Activated CD4-positive, alpha-beta T cell treated with anti-CD3 and anti-CD28 coated beads, Interleukin-2, amount 50 U/mL, for 48 hours (primary cell): Measurements from ENCODE around the gene OSM.
"Not testable (repeated sequence)": the region's sequence is repeated elsewhere in the genome, so short reads cannot be mapped to it uniquely, and the experiment has no call there.

Source experiments
- DNase-seq, 2 experiments: peaks; one replicate each; pipeline ENCODE4 v3.0.0-alpha.2; 2020

The OSM gene

DNA sequence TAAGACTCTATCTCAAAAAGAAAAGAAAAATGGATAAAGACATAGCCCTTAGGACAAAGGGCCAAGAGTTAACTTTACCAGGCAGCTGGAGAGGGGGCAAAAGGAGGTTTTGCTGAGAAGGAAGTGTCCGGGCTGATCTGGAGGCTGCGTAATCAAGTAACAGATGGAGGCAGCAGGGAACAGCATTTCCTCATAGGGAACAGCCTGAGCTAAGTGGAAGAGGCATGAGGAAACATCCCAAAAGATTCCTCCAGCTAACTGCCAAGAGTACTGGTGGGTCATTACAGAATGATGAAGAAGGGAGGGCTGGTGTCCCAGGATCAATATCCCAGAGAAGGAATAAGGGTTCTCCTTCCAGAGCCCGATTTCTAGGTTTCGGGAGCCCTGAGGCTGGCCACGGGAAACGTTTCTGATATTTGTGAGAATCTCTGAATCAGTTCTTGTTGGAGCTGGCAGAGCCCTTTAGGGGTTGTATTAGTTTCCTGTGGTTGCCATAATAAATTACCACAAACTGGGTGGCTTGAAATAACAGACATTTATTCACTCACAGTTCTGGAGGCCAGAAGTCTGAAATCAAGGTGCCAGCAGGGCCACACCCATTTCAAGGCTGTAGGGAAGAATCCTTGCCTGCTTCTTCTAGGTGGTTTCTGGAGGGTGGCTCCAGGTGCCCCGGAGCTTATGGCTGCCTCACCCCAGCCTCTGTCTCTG, 41.3 kb downstream of the OSM start:
- no peak for DNase-seq

DNA sequence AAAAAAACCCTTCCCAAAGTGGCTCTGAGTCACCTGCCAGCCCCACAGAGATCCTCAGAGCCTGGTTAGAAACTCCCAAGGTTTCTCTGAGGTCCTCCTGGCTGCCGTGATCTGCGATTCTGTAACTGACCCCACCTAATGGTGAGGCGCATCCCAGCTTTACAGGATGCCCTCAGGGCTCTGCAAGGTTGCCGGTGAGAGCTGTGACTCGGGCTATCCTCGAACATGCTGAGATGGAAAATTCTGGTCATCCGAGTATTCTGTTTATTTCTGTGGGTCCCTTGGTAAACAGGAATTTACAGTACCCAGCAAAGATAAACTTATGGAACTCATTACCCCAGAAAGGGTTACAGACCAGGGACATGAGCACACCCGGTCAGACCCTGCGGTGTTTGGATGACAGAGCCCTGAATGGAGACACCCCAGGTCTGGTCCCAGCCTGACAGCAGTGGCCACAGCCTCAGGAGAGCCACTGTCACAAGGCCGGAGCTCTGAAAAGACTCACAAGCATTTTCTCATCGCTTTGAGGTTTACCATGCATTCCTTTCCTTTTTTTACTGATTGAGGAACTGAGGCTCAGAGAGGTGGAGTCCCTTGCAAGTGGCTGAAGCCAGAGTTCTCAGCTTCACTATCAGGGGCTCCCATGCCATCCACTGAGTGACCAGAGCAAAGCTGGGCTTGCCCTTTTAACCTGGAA, 42.3 kb downstream of the OSM start:
- no peak for DNase-seq

DNA sequence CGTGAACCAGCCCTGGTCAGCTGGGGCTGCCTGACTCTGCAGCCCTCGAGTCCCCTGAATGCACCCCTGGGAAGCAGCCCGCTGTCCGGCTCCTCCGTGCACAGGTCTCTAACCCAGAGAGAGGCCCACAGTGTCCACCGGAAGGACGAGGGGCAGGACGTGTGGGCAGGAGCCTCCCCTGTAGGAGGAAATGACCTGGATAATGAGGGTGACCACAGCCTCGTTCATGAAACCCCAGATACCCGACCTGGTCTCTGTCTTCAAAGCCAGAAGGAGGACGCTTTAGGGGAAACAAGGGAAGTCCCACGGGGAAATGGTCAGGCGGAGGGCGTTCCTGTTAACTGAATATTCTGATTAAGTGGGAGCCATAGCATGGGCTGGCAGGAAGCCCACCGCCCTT, 43.3 kb downstream of the OSM start:
- no peak for DNase-seq

DNA sequence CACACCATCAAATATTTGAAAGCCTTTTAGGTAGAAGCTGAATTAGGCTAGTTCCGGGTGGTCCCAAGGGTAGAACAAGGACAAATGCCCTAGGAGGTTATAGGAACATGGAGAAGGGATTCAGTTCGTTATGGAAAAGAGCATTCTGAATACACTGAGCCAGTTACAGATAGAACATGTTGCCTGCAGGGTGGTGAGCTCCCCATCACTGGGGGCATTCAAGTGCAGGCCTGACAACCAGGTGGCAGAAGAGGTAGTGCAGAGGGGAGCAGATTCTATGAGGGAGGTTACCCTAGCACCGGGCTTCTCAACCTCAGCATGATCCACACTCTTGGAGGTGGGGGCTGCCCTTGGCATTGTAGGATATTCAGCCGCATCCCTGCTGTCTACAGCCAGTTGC, 44.3 kb downstream of the OSM start:
- no peak for DNase-seq

DNA sequence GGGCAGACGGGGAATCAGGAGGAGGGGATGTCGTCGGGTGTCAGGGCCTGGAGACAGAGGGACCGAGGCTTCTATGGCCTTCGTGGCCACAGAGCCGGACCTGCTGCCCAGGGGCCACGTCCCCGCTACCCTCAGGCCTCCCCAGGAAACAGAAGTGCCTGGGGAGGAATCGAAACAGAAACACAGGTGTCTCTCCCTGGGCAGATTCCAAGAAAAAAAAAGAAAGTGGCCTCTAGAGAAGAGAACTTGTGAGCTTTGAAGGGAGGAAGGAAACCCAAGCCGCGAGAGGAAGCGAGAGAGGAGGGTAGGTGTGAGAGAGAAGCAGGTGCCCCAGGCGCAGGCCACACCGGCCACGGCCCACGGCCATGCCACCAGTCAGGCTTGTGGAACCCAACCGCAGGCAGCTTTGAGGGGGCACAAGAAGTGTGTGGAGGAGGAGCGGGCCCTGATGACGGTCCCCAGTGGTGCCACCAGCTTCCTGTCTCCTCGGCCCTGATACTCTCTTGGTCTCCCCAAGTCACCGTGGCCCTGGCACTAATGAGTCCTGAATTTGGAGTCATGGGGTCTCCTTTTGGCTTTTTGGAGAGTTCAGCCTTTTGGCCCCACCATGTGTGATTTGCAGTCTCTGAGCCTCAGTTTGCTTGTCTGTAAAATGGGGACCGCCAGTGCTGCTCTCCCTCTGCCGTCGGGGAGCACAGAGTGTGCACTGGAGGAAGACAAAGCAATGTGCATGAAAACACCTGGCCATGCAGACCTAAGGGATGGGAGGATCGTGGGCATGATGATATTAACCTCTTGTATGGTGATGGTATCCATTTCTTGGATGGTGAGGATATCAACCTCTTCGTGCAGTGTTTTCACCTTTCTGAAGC, 45.3 kb downstream of the OSM start:
- DNase-seq: peak; percentile 58 to 64

DNA sequence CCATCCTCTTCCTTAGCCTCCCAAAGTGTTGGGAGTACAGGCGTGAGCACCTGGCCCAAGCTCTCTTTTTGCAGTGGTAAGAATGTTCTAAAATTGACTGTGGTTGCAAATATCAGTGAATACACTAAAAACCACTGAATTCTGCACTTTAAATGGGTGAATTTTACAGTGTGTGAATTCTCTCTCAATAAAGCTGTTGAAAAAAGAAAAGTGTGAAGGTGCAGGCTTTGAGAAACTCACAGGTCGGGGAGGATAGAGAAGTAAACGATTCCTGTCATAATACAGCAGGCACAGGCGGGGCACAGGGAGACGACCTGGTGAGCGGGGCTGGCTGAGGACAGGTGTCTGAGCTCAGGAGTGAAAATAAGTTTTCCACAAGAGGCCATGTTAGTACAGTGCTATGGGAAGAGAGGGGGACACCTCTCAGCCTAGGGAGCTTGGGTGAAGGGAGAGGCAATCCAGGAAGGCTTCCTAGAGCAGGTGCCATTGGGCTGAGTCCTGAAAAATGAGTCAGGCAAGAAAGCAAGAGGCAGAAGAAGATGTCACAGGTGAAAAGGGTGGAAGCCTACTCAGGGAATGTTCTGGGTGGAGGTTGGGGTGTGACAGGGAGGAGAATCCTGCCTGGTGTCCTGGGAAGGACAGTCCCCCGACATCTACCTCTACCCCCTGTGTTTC, 46.2 kb downstream of the OSM start:
- DNase-seq: no peak

DNA sequence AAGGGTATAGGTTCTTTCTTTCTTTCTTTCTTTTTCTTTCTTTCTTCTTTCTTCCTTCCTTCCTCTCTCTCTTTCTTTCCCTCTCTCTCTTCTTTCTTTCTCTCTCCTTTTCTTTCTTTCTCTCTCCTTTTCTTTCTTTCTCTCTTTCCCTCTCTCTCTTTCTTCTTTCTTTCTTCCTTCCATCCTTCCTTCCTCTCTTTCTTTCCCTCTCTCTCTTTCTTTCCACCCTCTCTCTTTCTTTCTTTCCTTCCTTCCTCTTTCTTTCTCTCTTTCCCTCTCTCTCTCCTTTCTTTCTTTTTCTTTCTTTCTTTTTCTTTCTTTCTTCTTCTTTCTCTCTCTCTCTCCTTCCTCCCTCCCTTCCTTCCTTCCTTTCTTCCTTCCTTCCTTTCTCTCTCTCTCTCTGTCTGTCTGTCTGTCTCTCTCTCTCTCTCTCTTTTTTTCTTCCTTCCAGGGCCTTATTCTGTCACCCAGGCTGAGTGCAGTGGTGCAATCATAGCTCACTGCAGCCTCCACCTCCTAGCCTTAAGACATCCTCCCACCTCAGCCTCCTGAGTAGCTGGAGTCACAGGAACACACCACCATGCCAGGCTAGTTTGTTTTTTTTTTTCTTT, 46.9 kb downstream of the OSM start:
- DNase-seq: no peak

DNA sequence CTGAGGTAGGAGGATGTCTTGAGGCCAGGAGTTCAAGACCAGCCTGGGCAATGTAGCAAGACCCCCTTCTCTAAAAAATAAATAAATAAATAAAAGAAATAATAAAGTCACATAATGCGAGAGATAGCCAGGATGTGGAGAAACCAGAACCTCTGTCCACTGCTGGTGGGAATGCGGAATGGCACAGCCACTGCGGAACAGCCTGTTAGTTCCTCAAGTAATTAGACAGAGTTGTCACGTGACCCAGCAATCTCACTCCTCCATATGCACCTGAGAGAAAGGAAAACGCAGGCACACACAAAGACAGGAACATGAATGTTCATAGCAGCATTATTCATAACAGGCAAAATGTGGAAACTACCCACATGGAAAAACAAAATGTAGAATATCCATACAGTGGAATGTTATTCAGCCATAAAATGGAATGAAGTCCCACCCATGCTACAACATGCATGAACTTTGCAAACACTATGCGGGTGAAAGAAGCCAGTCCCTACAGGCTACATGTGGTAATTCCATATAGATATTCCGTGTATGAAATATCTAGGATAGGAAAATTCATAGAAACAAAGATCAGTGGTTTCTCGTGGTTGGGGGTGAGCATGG, 47.5 kb downstream of the OSM start:
- no peak for DNase-seq

DNA sequence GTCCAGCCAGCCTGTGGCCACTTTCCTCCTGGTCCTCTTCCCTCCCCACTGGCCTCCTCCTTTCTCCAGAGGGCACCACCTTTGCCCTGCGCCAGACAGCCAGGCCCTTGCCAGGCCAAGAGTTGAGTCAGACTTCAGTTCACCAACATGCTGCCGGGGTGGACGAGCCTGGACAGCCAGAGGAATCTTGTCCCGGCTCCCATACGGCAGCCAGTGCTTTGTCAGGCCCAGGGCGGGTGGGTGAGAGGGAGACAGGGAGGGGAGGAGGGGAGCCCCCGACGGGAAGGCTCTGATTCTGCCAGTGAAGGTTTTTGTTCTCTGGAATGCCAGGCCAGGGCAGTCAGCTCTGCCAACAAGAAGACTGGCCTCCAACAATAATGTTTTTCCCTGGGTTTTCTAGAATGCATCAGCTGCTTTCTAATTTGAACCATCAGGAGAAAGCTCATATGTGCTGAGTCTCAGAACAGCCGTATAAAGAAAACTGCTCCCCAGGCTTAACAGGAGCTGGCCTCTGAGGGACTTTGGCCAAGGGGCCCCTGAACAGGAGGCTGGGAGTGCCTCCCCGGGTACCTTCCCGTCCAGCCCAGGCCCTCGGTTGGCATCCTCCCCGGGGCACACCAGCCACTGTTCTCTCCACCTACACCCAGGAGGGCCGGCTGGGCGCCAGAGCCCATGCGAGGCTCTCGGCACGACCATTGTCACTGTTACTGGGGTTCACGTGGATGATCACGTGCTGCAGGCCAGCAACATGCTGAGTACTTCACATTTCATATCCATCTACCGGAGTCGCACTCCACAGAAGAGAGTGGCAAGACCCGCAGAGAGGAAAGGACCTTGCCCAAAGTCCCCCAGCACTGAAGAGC, 48.7 kb downstream of the OSM start:
- no peak for DNase-seq

DNA sequence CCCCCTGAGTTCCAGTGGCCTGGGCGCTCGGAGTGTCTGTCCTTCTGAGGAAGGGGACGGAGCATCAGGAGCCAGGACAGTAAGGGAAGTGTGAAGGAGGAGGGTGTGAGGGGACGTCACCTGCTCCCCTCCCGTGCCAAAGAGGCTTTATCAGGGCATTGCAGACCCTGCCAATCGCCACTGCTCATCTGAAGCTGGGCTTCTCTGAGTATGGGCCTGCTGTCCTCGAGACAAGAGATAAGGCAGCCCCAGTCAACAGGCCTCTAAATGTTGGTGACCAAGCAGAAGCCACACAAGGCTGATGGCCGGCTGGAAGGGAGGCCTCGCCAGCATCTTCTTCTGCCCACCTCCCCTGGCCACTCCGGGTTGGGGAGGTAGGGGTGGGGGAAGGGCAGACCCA, 49.9 kb downstream of the OSM start:
- DNase-seq: no peak

DNA sequence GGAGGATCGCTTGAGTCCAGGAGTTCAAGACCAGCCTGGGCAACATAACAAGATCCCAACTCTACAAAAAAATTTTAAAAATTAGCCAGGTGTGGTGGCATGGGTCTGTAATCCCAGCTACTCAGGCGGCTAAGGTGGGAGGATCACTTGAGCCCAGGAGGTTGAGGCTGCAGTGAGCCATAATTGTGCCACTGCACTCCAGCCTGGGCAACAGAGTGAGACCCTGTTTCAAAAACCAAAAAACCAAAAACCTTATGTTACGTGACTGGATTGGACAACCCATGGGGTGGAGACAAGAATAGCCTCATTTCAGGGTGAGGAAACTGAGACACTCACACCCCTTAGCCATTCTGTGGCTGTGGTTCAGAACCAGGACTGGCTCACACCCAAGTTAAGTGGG, 50.4 kb downstream of the OSM start:
- DNase-seq: not testable (repeated sequence)

DNA sequence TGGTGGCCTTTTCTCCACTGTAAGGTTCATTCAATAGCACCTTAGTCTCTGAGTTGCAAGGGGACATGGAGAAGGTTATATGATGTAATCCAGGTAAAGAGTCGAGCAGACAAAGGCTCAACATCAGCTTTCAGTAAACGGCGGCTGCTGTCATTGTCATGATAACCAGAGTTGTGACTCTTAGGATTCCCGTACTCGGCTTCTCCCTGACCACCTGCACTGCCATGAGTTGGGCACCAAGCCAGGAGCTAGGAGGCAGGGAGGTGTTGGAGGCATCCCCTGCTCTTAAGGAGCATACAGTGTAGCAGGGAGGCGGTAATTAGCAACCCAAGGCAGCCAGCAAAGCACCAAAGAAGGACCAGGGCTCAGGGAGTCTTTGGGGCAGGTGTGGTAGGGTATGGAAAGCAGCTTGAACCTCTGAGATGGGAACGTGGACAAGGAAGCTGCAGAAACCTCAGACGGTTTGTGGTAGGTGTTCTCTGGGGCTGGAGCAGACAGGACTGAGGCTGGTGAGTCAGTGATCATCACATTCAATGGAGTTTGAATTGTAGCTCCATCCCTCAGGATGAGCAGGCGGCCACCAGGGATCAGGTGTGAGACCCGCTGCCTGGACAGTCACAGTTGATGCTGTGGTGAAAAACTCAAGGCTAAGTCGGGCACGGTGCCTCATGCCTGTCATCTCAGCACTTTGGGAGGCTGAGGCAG, 51.8 kb downstream of the OSM start:
- no peak for DNase-seq

DNA sequence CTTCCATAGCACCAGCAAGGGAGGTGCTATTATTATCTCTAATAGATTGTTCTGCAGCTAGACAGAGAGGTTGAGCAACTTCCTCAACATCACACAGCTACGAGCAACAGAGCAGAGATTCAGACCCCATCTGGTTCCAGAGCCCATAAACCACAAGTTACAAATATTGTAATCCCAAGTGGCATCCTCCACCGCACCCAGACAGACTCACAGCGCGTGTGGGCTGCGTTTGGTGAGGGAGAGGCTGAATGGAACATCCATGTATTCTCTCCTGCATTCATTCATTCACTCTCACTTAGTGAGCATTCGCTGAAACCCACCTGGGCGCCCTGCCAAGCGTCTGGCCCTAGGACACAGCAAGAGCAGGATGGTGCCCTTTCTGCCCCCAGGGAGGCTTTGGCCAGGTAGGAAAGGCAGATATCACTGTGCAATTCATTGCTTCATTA, 53.6 kb downstream of the OSM start:
- DNase-seq: no peak
